SK-N-SH treated with all-trans-retinoic acid at 6 μM for 48 hours (cell line): ENCODE measurements around the gene CWC22.

Experiments
- ESRRG ChIP-seq: fragments of 250-450 bp; sonication (Bioruptor Pico); IDR thresholded peaks from 2 replicates; pipeline ENCODE4 v1.6.1; 2021; ENCODE audit warnings: mild to moderate bottlenecking
- OSR1 ChIP-seq: fragments of 250-450 bp; sonication (Bioruptor Pico); IDR thresholded peaks from 2 replicates; pipeline ENCODE4 v1.8.0; 2022; ENCODE audit warnings: moderate library complexity, mild to moderate bottlenecking, inconsistent platforms
- ZFP3 ChIP-seq: fragments of 250-450 bp; sonication (Bioruptor Pico); IDR thresholded peaks from 2 replicates; pipeline ENCODE4 v1.5.0; 2020; ENCODE audit warnings: mild to moderate bottlenecking, moderate library complexity
- ZFP30 ChIP-seq: fragments of 450-650 bp; formaldehyde crosslinking; IDR thresholded peaks from 2 replicates; pipeline ENCODE4 v1.5.0; 2022; ENCODE audit warnings: mild to moderate bottlenecking, moderate library complexity
- TF ChIP-seq, protein P1 (sequence below): fragments of 250-450 bp; sonication (Bioruptor Pico); IDR thresholded peaks from 2 replicates; pipeline ENCODE4 v1.8.0; 2020; ENCODE audit warnings: mild to moderate bottlenecking, moderate library complexity, borderline replicate concordance

- TF ChIP-seq ESRRG (CRISPR knock-in tag) (no peak), ZFP30 (CRISPR knock-in tag) (no peak), ZFP3 (CRISPR knock-in tag) (no peak), OSR1 (CRISPR knock-in tag) (no peak)
- TF ChIP-seq, protein P1, sequence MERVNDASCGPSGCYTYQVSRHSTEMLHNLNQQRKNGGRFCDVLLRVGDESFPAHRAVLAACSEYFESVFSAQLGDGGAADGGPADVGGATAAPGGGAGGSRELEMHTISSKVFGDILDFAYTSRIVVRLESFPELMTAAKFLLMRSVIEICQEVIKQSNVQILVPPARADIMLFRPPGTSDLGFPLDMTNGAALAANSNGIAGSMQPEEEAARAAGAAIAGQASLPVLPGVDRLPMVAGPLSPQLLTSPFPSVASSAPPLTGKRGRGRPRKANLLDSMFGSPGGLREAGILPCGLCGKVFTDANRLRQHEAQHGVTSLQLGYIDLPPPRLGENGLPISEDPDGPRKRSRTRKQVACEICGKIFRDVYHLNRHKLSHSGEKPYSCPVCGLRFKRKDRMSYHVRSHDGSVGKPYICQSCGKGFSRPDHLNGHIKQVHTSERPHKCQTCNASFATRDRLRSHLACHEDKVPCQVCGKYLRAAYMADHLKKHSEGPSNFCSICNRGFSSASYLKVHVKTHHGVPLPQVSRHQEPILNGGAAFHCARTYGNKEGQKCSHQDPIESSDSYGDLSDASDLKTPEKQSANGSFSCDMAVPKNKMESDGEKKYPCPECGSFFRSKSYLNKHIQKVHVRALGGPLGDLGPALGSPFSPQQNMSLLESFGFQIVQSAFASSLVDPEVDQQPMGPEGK (CRISPR knock-in tag): no peak
Measured at GRCh38 chr2:179910735-179911113, 96.4 kb downstream of the CWC22 start.
